Thyroid gland (tissue), 4 donors: Measurements from ENCODE around the gene MAP2K2. TPM values are rescaled to one million over a fixed set of nuclear protein-coding genes. Genes with fewer than 3 reads are reported as not detected.

Experiments
- DNase-seq, 2 donors: peaks; one replicate each; pipeline ENCODE4 v3.0.0-alpha.2; 2019
- H3K27ac ChIP-seq, 3 donors: fragments of 200-600 bp; sonication (generic); 1 replicate in 2 of 3; 2 replicates in 1 of 3; pipeline ENCODE4 v1.5.1; 2016 to 2019; ENCODE audit warnings: mild to moderate bottlenecking in 1 of 3, moderate library complexity in 1 of 3
- H3K27me3 ChIP-seq: fragments of 200-600 bp; sonication (generic); one replicate; pipeline ENCODE4 v1.5.1; 2019
- H3K36me3 ChIP-seq, 2 donors: fragments of 200-600 bp; sonication (generic); one replicate each; pipeline ENCODE4 v1.5.1; 2016 to 2019
- H3K4me1 ChIP-seq, 2 donors: fragments of 200-600 bp; sonication (generic); one replicate each; pipeline ENCODE4 v1.5.1; 2017 to 2019
- H3K4me3 ChIP-seq, 3 donors: fragments of 200-600 bp; sonication (generic); replicated peaks in 1 of 3; 1 replicate in 2 of 3; 2 replicates in 1 of 3; pipeline ENCODE4 v1.5.1; 2016; ENCODE audit warnings: mild to moderate bottlenecking in 1 of 3
- H3K9me3 ChIP-seq: fragments of 200-600 bp; sonication (generic); one replicate; pipeline ENCODE4 v1.5.1; 2017
- POLR2A ChIP-seq, 2 donors: fragments of 450-650 bp; IDR thresholded peaks; one replicate each; pipeline ENCODE4 v1.6.1; 2017; ENCODE audit warnings: antibody characterized with exemption in 2 of 2, mild to moderate bottlenecking in 2 of 2, moderate library complexity in 1 of 2
- WGBS, 2 donors: methylation state at CpG; one replicate each; pipeline ENCODE4 v1.1.5; 2017; 5-methylcytosine and 5-hydroxymethylcytosine counted together
- intact Hi-C: fragments of 100-400 bp; cut with DNase I; formaldehyde crosslinking; loops from one replicate; pipeline ENCODE4 v1.15.1; 2023
- total RNA-seq, 4 donors: library from RNA; depleted of rRNA; stranded (reverse); fragments of >200 nt; gene quantifications; one replicate each; pipeline ENCODE4 v1.2.3, GENCODE V29; 2016
- TF ChIP-seq, protein P1 (sequence below), 6 experiments: fragments of 200-600 bp in 3 of 6; fragments of 450-650 bp in 3 of 6; sonication (generic) in 3 of 6; IDR thresholded peaks; one replicate each; pipeline ENCODE4 v1.5.1; 2016 to 2019; ENCODE audit warnings: antibody characterized with exemption in 6 of 6, mild to moderate bottlenecking in 2 of 6, inconsistent platforms in 1 of 6, moderate library complexity in 1 of 6

MAP2K2 gene
- total RNA-seq, 4 donors from 2014 or later = 59.4 to 95.3 (median 81.8) TPM

DNA sequence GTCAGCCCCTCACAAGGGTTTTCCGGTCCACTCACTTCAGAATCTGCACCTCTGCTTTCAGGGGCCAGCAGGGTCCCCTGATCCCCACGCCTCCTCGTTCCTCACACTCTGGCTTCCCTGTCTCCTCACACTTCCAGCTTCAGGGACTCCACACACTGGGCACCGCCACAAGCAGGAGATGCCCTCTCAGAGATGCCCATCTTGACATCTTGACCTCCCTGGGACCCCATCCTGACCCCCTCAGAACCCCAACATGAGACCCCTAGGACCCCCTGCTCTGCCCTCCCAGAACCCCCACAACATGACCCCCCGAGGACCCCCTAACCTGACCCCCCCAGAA lies 2.7 kb downstream of the MAP2K2 start:
- H3K4me3 ChIP-seq = no peak overlapping the region
- no peak for DNase-seq
- intact Hi-C loops = loop anchor here (5.0 to 10.0 kb wide), 3 partner anchors 54 to 116 kb away; partner anchors contain the start of genes ANKRD24, PIAS4, SIRT6 and ZBTB7A
- H3K9me3 ChIP-seq = no peaks in the 10 kb centered on the region
- H3K4me1 ChIP-seq = peaks cover 16 to 22% of the 10 kb centered on the region in 2 donors
- peaks cover 5 to 7% of the 10 kb centered on the region in 2 donors for H3K36me3 ChIP-seq
- H3K27me3 ChIP-seq = no peaks in the 10 kb centered on the region
- WGBS, 2 donors = 99% methylated on average over 5 of the region's 5 CpGs
- no peak for TF ChIP-seq POLR2A (IDR thresholded peaks at IDR 0.05)
- TF ChIP-seq, protein P1, sequence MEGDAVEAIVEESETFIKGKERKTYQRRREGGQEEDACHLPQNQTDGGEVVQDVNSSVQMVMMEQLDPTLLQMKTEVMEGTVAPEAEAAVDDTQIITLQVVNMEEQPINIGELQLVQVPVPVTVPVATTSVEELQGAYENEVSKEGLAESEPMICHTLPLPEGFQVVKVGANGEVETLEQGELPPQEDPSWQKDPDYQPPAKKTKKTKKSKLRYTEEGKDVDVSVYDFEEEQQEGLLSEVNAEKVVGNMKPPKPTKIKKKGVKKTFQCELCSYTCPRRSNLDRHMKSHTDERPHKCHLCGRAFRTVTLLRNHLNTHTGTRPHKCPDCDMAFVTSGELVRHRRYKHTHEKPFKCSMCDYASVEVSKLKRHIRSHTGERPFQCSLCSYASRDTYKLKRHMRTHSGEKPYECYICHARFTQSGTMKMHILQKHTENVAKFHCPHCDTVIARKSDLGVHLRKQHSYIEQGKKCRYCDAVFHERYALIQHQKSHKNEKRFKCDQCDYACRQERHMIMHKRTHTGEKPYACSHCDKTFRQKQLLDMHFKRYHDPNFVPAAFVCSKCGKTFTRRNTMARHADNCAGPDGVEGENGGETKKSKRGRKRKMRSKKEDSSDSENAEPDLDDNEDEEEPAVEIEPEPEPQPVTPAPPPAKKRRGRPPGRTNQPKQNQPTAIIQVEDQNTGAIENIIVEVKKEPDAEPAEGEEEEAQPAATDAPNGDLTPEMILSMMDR (IDR thresholded peaks at IDR 0.05) = no peak
- H3K27ac ChIP-seq = no peak overlapping the region

DNA sequence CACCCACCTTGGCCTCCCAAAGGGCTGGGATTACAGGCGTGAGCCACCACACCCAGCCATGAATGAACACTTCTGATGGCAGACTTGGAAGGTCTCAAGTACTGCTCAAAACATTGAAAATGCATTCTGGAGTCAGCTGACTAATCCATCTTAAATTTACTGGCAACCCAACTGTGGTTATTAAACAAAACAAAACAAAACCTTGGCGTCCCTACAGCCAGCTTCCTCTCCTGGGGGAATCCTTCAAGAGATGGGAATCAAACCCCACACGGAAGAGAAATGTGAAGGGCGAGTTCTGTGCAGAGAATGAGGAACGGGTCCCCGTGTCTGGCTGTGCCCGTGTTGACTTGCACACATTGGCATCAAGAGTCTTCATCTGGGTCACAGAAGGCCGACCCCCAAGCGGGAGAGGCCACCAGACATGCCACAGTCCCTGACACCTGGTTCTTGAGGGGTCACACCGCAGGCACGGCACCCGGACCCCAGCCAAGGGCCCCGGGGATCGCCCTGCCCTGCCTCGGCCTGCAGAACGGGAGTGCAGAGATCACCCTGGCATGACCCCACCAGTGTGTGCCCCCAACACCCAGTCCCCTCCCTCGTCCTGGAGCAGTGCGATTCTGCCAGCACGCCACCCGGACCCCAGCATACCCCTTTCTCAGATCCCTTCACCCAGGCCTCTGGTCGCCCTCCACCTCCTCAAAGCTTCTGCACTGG lies 3.2 kb downstream of the MAP2K2 start:
- WGBS, 2 donors = 79 to 82% methylated on average over 18 to 21 of the region's 21 CpGs
- Histone ChIP-seq H3K9me3 (no peaks in the 10 kb centered on the region), H3K27me3 (no peaks in the 10 kb centered on the region), H3K4me3 (no peak overlapping the region), H3K27ac (no peak overlapping the region), H3K4me1 (peaks cover 16 to 22% of the 10 kb centered on the region in 2 donors), H3K36me3 (peaks cover 5 to 9% of the 10 kb centered on the region in 2 donors)
- intact Hi-C loops = loop anchor here (5.0 to 10.0 kb wide), 3 partner anchors 53 to 116 kb away; partner anchors contain the start of genes ANKRD24, PIAS4, SIRT6 and ZBTB7A
- no peak for DNase-seq
- TF ChIP-seq, protein P1 (IDR thresholded peaks at IDR 0.05) = no peak

DNA sequence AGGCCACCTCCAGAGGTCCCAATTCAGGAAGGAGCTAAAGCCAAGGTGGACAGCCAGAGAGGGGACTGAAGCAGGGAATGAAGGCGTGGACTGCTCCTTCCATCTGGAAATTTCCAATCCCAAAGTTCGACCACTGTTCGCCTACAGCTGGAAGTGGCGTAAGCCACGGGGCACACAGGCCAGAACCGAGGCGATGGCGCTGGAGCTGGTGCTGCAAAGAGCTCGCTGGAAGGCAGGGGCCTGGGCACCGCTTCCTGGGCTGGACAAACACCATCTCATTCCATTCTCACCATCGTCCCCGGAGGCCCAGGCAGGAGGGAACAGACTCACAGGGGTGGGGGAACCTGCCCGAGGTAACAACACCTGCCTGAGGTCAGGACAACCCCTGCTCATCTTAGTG lies 4.2 kb downstream of the MAP2K2 start:
- intact Hi-C loops = loop anchor here (5.0 to 10.0 kb wide), 3 partner anchors 52 to 115 kb away; partner anchors contain the start of genes ANKRD24, PIAS4, SIRT6 and ZBTB7A
- WGBS, 2 donors = 91 to 92% methylated on average over 13 of the region's 13 CpGs
- no peak for TF ChIP-seq POLR2A (IDR thresholded peaks at IDR 0.05)
- TF ChIP-seq, protein P1 (IDR thresholded peaks at IDR 0.05) = no peak
- no peak overlapping the region for H3K27ac ChIP-seq
- no peaks in the 10 kb centered on the region for H3K27me3 ChIP-seq
- H3K36me3 ChIP-seq = peaks cover 5 to 12% of the 10 kb centered on the region in 2 donors
- H3K9me3 ChIP-seq = no peaks in the 10 kb centered on the region
- no peak overlapping the region for H3K4me3 ChIP-seq
- H3K4me1 ChIP-seq = peaks cover 16 to 22% of the 10 kb centered on the region in 2 donors
- no peak for DNase-seq

GRCh38 chr19:4115818-4116385 lies 8.0 kb downstream of the MAP2K2 start:
- Histone ChIP-seq H3K9me3 (no peaks in the 10 kb centered on the region), H3K27ac (no peak overlapping the region), H3K4me3 (no peak overlapping the region), H3K4me1 (no peaks in the 10 kb centered on the region), H3K36me3 (peaks cover 13 to 23% of the 10 kb centered on the region in 2 donors), H3K27me3 (no peaks in the 10 kb centered on the region)
- 88 to 90% methylated on average over 5 to 8 of the region's 13 CpGs for whole genome bisulfite sequencing, 2 donors
- no peak for DNase-seq
- intact Hi-C loops = no loop called here
- TF ChIP-seq, protein P1 (IDR thresholded peaks at IDR 0.05) = no peak
- TF ChIP-seq POLR2A (IDR thresholded peaks at IDR 0.05) = no peak
